Neural cell (in vitro differentiated cells): Measurements from ENCODE around the gene ZNF514. TPM values are rescaled to one million over a fixed set of nuclear protein-coding genes. Genes with fewer than 3 reads are reported as not detected.
"Not testable (repeated sequence)": the region's sequence is repeated elsewhere in the genome, so short reads cannot be mapped to it uniquely, and the experiment has no call there.

Source experiments
- H2AFZ ChIP-seq: fragments of 200-600, 300-800 bp; sonication (generic), shearing (Covaris generic); 2 replicates; pipeline ENCODE4 v1.6.0; 2014; ENCODE audit warnings: low read depth, mild to moderate bottlenecking, antibody characterized with exemption, low read length, moderate library complexity
- H3F3A ChIP-seq: fragments of 200-600 bp; shearing (Covaris generic); 2 replicates; pipeline ENCODE4 v1.6.1; 2016; ENCODE audit warnings: mild to moderate bottlenecking, moderate library complexity, mixed read lengths, antibody characterized with exemption, low read length; ENCODE audit not compliant: insufficient read depth, poor library complexity, severe bottlenecking
- H3K27ac ChIP-seq: fragments of 200-600, 300-800 bp; sonication (generic), shearing (Covaris generic); 2 replicates; pipeline ENCODE4 v1.5.1; 2014; ENCODE audit warnings: mild to moderate bottlenecking, low read length, moderate library complexity
- H3K27me3 ChIP-seq: fragments of 300-800, 200-600 bp; sonication (generic), shearing (Covaris generic); 2 replicates; pipeline ENCODE4 v1.6.0; 2014; ENCODE audit warnings: mild to moderate bottlenecking, low read depth, low read length, moderate library complexity; ENCODE audit not compliant: insufficient read depth
- H3K36me3 ChIP-seq: fragments of 300-800, 200-600 bp; sonication (generic), shearing (Covaris generic); 2 replicates; pipeline ENCODE4 v1.5.1; 2014; ENCODE audit warnings: mild to moderate bottlenecking, antibody characterized with exemption, low read length, moderate library complexity; ENCODE audit not compliant: insufficient read depth
- H3K4me2 ChIP-seq: fragments of 300-800, 200-600 bp; sonication (generic), shearing (Covaris generic); 2 replicates; pipeline ENCODE4 v1.6.0; 2014; ENCODE audit warnings: mild to moderate bottlenecking, low read length
- H3K4me3 ChIP-seq: fragments of 300-800, 200-600 bp; sonication (generic), shearing (Covaris generic); 2 replicates; pipeline ENCODE4 v1.5.1; 2014; ENCODE audit warnings: mild to moderate bottlenecking, low read length, moderate library complexity
- H3K79me2 ChIP-seq: fragments of 200-600 bp; shearing (Covaris generic); replicated peaks from 2 replicates; pipeline ENCODE4 v1.6.0; 2014; ENCODE audit warnings: mild to moderate bottlenecking, low read length, moderate library complexity; ENCODE audit not compliant: insufficient read depth
- H3K9ac ChIP-seq: fragments of 300-800, 200-600 bp; sonication (generic), shearing (Covaris generic); 2 replicates; pipeline ENCODE4 v1.6.1; 2016; ENCODE audit warnings: mild to moderate bottlenecking, low read length, mixed read lengths
- H3K9me2 ChIP-seq: fragments of 200-600 bp; shearing (Covaris generic); 2 replicates; pipeline ENCODE4 v1.6.1; 2016; ENCODE audit warnings: mild to moderate bottlenecking, low read length, mixed read lengths; ENCODE audit not compliant: insufficient read depth
- H3K9me3 ChIP-seq: fragments of 200-600, 300-800 bp; sonication (generic), shearing (Covaris generic); 2 replicates; pipeline ENCODE4 v1.6.1; 2016; ENCODE audit warnings: mild to moderate bottlenecking, mixed run types, low read length, moderate library complexity, mixed read lengths
- H4K20me1 ChIP-seq: fragments of 200-600 bp; shearing (Covaris generic); 2 replicates; pipeline ENCODE4 v1.6.1; 2016; ENCODE audit warnings: mild to moderate bottlenecking, mixed run types; ENCODE audit not compliant: insufficient read depth
- EP300 ChIP-seq: fragments of 450-650 bp; conservative IDR thresholded peaks from 2 replicates; pipeline ENCODE4 v1.6.1; 2014; ENCODE audit warnings: antibody characterized with exemption, mild to moderate bottlenecking, moderate library complexity; ENCODE audit not compliant: poor library complexity, severe bottlenecking
- EZH2 ChIP-seq: fragments of 200-600, 300-800 bp; shearing (Covaris generic), sonication (generic); IDR thresholded peaks from 2 replicates; pipeline ENCODE4 v1.6.1; 2014; ENCODE audit warnings: antibody characterized with exemption, low read length, borderline replicate concordance, mild to moderate bottlenecking; ENCODE audit not compliant: insufficient read depth, poor library complexity, severe bottlenecking
- POLR2AphosphoS5 ChIP-seq: IDR thresholded peaks from 2 replicates; pipeline ENCODE4 v1.6.1; 2012
- RAD21 ChIP-seq: fragments of 450-650 bp; conservative IDR thresholded peaks from 2 replicates; pipeline ENCODE4 v1.6.1; 2014; ENCODE audit warnings: antibody characterized with exemption, mild to moderate bottlenecking, moderate library complexity
- SMC3 ChIP-seq: fragments of 450-650 bp; conservative IDR thresholded peaks from 2 replicates; pipeline ENCODE4 v1.6.1; 2014; ENCODE audit warnings: antibody characterized with exemption, mild to moderate bottlenecking, moderate library complexity; ENCODE audit not compliant: poor library complexity
- polyA plus RNA-seq: library from polyadenylated mRNA; depleted of rRNA; stranded (reverse); fragments of >200 nt; gene quantifications from 2 replicates; pipeline ENCODE4 v1.2.3, GENCODE V29; 2014
- TF ChIP-seq, protein P1 (sequence below): IDR thresholded peaks from 2 replicates; pipeline ENCODE4 v1.6.1; 2012; ENCODE audit warnings: borderline replicate concordance

Gene ZNF514
- polyA plus RNA-seq, 1 donor from 2014 or later = 32.8 TPM

- H3K4me3 ChIP-seq = no peak overlapping the region
- no peak overlapping the region for H3K9ac ChIP-seq
- H3K9me3 ChIP-seq = no peaks in the 10 kb centered on the region
- no peak overlapping the region for H2AFZ ChIP-seq
- peaks cover 5% of the 10 kb centered on the region for H3K36me3 ChIP-seq
- no peak overlapping the region for H3K4me2 ChIP-seq
- H3K27ac ChIP-seq = no peak overlapping the region
- H3K9me2 ChIP-seq = no peaks in the 10 kb centered on the region
- TF ChIP-seq, protein P1, sequence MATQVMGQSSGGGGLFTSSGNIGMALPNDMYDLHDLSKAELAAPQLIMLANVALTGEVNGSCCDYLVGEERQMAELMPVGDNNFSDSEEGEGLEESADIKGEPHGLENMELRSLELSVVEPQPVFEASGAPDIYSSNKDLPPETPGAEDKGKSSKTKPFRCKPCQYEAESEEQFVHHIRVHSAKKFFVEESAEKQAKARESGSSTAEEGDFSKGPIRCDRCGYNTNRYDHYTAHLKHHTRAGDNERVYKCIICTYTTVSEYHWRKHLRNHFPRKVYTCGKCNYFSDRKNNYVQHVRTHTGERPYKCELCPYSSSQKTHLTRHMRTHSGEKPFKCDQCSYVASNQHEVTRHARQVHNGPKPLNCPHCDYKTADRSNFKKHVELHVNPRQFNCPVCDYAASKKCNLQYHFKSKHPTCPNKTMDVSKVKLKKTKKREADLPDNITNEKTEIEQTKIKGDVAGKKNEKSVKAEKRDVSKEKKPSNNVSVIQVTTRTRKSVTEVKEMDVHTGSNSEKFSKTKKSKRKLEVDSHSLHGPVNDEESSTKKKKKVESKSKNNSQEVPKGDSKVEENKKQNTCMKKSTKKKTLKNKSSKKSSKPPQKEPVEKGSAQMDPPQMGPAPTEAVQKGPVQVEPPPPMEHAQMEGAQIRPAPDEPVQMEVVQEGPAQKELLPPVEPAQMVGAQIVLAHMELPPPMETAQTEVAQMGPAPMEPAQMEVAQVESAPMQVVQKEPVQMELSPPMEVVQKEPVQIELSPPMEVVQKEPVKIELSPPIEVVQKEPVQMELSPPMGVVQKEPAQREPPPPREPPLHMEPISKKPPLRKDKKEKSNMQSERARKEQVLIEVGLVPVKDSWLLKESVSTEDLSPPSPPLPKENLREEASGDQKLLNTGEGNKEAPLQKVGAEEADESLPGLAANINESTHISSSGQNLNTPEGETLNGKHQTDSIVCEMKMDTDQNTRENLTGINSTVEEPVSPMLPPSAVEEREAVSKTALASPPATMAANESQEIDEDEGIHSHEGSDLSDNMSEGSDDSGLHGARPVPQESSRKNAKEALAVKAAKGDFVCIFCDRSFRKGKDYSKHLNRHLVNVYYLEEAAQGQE = no peak
- no peak for TF ChIP-seq RAD21
- TF ChIP-seq EP300 = no peak
- no peak for TF ChIP-seq POLR2AphosphoS5
- no peak for TF ChIP-seq EZH2
- TF ChIP-seq SMC3 = no peak
- H3F3A ChIP-seq = no peaks in the 10 kb centered on the region
- H3K27me3 ChIP-seq = no peaks in the 10 kb centered on the region
- H3K79me2 ChIP-seq = no peaks in the 10 kb centered on the region
- H4K20me1 ChIP-seq = no peaks in the 10 kb centered on the region
Measured at GRCh38 chr2:95099910-95100309, 59.7 kb downstream of the ZNF514 start.

DNA sequence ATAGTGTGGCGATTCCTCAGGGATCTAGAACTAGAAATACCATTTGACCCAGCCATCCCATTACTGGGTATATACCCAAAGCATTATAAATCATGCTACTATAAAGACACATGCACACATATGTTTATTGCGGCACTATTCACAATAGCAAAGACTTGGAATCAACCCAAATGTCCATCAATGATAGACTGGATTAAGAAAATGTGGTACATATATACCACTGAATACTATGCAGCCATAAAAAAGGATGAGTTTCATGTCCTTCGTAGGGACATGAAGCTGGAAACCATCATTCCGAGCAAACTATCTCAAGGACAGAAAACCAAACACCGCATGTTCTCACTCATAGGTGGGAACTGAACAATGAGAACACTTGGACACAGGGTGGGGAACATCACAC lies 61.4 kb downstream of the ZNF514 start:
- not testable (repeated sequence) for H3K36me3 ChIP-seq, H3K9ac ChIP-seq, H3K9me3 ChIP-seq

More for the DNA sequence above, 61.4 kb downstream of the ZNF514 start:
- not testable (repeated sequence) for H3K27ac ChIP-seq, H3F3A ChIP-seq, H3K9me2 ChIP-seq, H4K20me1 ChIP-seq, H3K27me3 ChIP-seq, H2AFZ ChIP-seq, H3K4me2 ChIP-seq, H3K4me3 ChIP-seq, H3K79me2 ChIP-seq

Other genes starting within 250 kb of the ZNF514 start
- not detected in 2 replicates for gene MAL, start 134.1 kb downstream of the ZNF514 start, polyA plus RNA-seq
- 155 and 167 TPM in 2 replicates for gene MRPS5, start 38.0 kb downstream of the ZNF514 start, polyA plus RNA-seq
- gene ZNF2, start 6.0 kb upstream of the ZNF514 start, polyA plus RNA-seq = 4.1 and 4.3 TPM in 2 replicates
- 8.0 and 9.3 TPM in 2 replicates for gene ZNF892, start 47.7 kb upstream of the ZNF514 start, polyA plus RNA-seq
- gene PROM2, start 114.6 kb upstream of the ZNF514 start, polyA plus RNA-seq = 2.2 and 2.3 TPM in 2 replicates
- gene KCNIP3, start 137.5 kb upstream of the ZNF514 start, polyA plus RNA-seq = not detected in 2 replicates
- gene FAHD2A, start 242.9 kb upstream of the ZNF514 start, polyA plus RNA-seq = 26.0 and 27.2 TPM in 2 replicates